MCF 10A (cell line): Measurements from ENCODE around the gene RNF220. TPM values are rescaled to one million over a fixed set of nuclear protein-coding genes. Genes with fewer than 3 reads are reported as not detected.

Experiments
- BruUV-seq: library from RNA; stranded (reverse); fragments of 400-500 nt; replicated peaks from 2 replicates; lab custom pipeline; 2021; lab: Mats Ljungman, UMichigan
- CTCF ChIA-PET: fragments of 300-600 bp; sonication (Branson Sonifier 250); formaldehyde crosslinking; extraction: SDS; loops from one replicate; lab custom pipeline; 2021; ENCODE audit warnings: antibody characterized with exemption, inconsistent platforms; lab: Yijun Ruan, JAX
- POLR2A ChIA-PET: fragments of 300-600, 350-650 bp; sonication (Branson Sonifier 250); formaldehyde crosslinking; extraction: SDS; loops from one replicate; lab custom pipeline; 2020; ENCODE audit warnings: antibody characterized with exemption, inconsistent platforms; lab: Yijun Ruan, JAX
- DNase-seq: peaks from one replicate; pipeline ENCODE4 v3.0.0-alpha.2; 2018; ENCODE audit not compliant: unreplicated experiment
- H3K27ac Mint-ChIP-seq: one replicate; pipeline ENCODE4 v1.8.0; 2022; ENCODE audit warnings: mild to moderate bottlenecking, low read depth, mixed read lengths; ENCODE audit not compliant: unreplicated experiment
- H3K27me3 Mint-ChIP-seq: one replicate; pipeline ENCODE4 v1.8.0; 2022; ENCODE audit warnings: mixed read lengths; ENCODE audit not compliant: insufficient read depth, unreplicated experiment
- H3K36me3 Mint-ChIP-seq: one replicate; pipeline ENCODE4 v1.8.0; 2022; ENCODE audit warnings: mild to moderate bottlenecking, moderate library complexity, mixed read lengths; ENCODE audit not compliant: insufficient read depth, unreplicated experiment
- H3K4me1 Mint-ChIP-seq: one replicate; pipeline ENCODE4 v1.8.0; 2022; ENCODE audit warnings: mixed read lengths; ENCODE audit not compliant: insufficient read depth, unreplicated experiment
- H3K4me3 Mint-ChIP-seq: one replicate; pipeline ENCODE4 v1.8.0; 2022; ENCODE audit warnings: mild to moderate bottlenecking, moderate library complexity, mixed read lengths; ENCODE audit not compliant: unreplicated experiment
- H3K9me3 Mint-ChIP-seq: one replicate; pipeline ENCODE4 v1.8.0; 2022; ENCODE audit warnings: mixed read lengths; ENCODE audit not compliant: unreplicated experiment
- CTCF ChIP-seq: fragments of 200-600 bp; IDR thresholded peaks from one replicate; pipeline ENCODE4 v1.8.0; 2022; ENCODE audit warnings: antibody characterized with exemption, mild to moderate bottlenecking; ENCODE audit not compliant: unreplicated experiment
- intact Hi-C: fragments of 100-400 bp; cut with micrococcal nuclease; formaldehyde crosslinking; loops from 2 replicates; pipeline ENCODE4 v1.14.1; 2022
- total RNA-seq: library from RNA; stranded (reverse); gene quantifications from 2 replicates; pipeline ENCODE4 v1.2.3, GENCODE V29; 2022

The RNF220 gene
- total RNA-seq, 1 experiment from 2014 or later, result 67.1 TPM

- BruUV-seq, result no TSS peak
- H3K27ac Mint-ChIP-seq, result no peak overlapping the region
Measured at GRCh38 chr1:44532567-44532944, 127.5 kb downstream of the RNF220 start.

GRCh38 chr1:44534771-44535170 is 129.7 kb downstream of the RNF220 start:
- Mint-ChIP-seq H3K9me3 (no peaks in the 10 kb centered on the region), H3K36me3 (peaks cover 7% of the 10 kb centered on the region), H3K27ac (no peak overlapping the region), H3K4me1 (peaks cover 30% of the 10 kb centered on the region), H3K27me3 (no peaks in the 10 kb centered on the region), H3K4me3 (no peak overlapping the region)
- POLR2A ChIA-PET, result no interaction called here
- intact Hi-C loops, result no loop called here
- CTCF ChIA-PET, result interaction anchor here (0.6 to 1.1 kb wide), 2 partner anchors 17 to 463 kb away, joined by 3 read pairs; no protein-coding TSS in a partner anchor
- no TSS peak for BruUV-seq
- no peak for TF ChIP-seq CTCF
- DNase-seq, result no peak

More at GRCh38 chr1:44532567-44532944, 127.5 kb downstream of the RNF220 start:
- no peaks in the 10 kb centered on the region for H3K36me3 Mint-ChIP-seq
- H3K4me1 Mint-ChIP-seq, result peaks cover 20% of the 10 kb centered on the region
- no peak for TF ChIP-seq CTCF
- no peaks in the 10 kb centered on the region for H3K27me3 Mint-ChIP-seq
- intact Hi-C loops, result no loop called here
- H3K4me3 Mint-ChIP-seq, result no peak overlapping the region
- H3K9me3 Mint-ChIP-seq, result no peaks in the 10 kb centered on the region
- ChIA-PET POLR2A (interaction anchor here (0.7 to 3.1 kb wide), 6 partner anchors 8 to 109 kb away, joined by 3 to 22 read pairs (median 4); no protein-coding TSS in a partner anchor), CTCF (interaction anchor here (0.6 to 2.8 kb wide), 6 partner anchors 10 to 172 kb away, joined by 3 to 7 read pairs (median 4); no protein-coding TSS in a partner anchor)
- DNase-seq, result no peak

- no TSS peak for BruUV-seq
- intact Hi-C loops, result no loop called here
- Mint-ChIP-seq H3K4me3 (no peak overlapping the region), H3K9me3 (no peaks in the 10 kb centered on the region), H3K36me3 (peaks cover 7% of the 10 kb centered on the region), H3K27ac (no peak overlapping the region), H3K4me1 (peaks cover 29% of the 10 kb centered on the region), H3K27me3 (no peaks in the 10 kb centered on the region)
- POLR2A ChIA-PET, result no interaction called here
- no peak for TF ChIP-seq CTCF
- CTCF ChIA-PET, result interaction anchor here (1.0 to 1.1 kb wide), 2 partner anchors 10 to 30 kb away, joined by 3 read pairs; no protein-coding TSS in a partner anchor
- no peak for DNase-seq
Measured at GRCh38 chr1:44536357-44537209, 131.5 kb downstream of the RNF220 start.

- Mint-ChIP-seq H3K36me3 (peaks cover 7% of the 10 kb centered on the region), H3K27me3 (no peaks in the 10 kb centered on the region), H3K4me3 (no peak overlapping the region), H3K4me1 (peaks cover 20% of the 10 kb centered on the region), H3K9me3 (no peaks in the 10 kb centered on the region), H3K27ac (no peak overlapping the region)
- ChIA-PET POLR2A (interaction anchor here (1.2 to 1.3 kb wide), 2 partner anchors 9 to 16 kb away, joined by 3 to 5 read pairs; no protein-coding TSS in a partner anchor), CTCF (no interaction called here)
- intact Hi-C loops, result no loop called here
- no peak for TF ChIP-seq CTCF
- BruUV-seq, result no TSS peak
- DNase-seq, result no peak
Measured at GRCh38 chr1:44537538-44537937, 132.5 kb downstream of the RNF220 start.
